Stimulated activated CD4-positive, alpha-beta T cell treated with anti-CD3 and anti-CD28 coated beads, Interleukin-2, amount 100 ng/mL, for 4 hours (primary cell): ENCODE measurements around the gene FAM98C.
"Not testable (repeated sequence)": the region's sequence is repeated elsewhere in the genome, so short reads cannot be mapped to it uniquely, and the experiment has no call there.

ENCODE experiments used
- DNase-seq: peaks from one replicate; pipeline ENCODE4 v3.0.0-alpha.2; 2020; ENCODE audit warnings: low read depth

FAM98C gene

DNA sequence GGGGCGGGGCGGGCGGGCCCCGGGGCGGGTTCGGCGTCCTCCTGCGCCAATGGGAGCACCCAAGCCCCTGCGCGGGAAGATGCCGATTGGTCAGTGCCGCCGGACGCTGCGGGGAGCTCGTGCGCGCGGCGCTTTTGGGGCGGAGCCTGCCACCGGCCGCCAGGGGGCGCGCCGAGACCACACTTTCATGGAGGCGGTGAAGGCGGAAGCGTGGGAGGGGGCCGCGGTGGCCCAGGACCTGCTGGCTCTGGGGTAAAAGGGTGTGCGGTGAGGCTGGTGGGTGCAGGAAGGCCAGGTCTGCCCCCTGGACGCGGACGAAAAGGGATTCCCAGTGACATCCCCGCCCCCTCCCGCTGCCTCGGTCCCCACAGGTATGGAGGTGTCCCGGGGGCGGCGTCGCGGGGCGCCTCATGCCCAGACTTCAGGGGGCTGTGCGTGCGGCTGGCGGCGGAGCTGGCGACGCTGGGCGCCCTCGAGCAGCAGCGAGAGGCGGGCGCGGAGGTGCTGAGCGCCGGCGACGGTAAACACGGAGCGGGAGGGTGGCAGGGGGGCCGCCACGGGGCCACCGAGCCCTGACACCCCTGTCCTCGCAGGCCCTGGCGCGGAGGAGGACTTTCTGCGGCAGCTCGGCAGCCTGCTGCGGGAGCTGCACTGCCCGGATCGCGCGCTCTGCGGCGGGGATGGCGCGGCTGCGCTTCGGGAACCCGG, at the start of gene FAM98C:
Gene FAM98C (plus strand): TSS at position 127 of the 708 bp plus-strand sequence. CDS start 61 bp downstream, at position 188.
- peak; percentile 96 for DNase-seq

DNA sequence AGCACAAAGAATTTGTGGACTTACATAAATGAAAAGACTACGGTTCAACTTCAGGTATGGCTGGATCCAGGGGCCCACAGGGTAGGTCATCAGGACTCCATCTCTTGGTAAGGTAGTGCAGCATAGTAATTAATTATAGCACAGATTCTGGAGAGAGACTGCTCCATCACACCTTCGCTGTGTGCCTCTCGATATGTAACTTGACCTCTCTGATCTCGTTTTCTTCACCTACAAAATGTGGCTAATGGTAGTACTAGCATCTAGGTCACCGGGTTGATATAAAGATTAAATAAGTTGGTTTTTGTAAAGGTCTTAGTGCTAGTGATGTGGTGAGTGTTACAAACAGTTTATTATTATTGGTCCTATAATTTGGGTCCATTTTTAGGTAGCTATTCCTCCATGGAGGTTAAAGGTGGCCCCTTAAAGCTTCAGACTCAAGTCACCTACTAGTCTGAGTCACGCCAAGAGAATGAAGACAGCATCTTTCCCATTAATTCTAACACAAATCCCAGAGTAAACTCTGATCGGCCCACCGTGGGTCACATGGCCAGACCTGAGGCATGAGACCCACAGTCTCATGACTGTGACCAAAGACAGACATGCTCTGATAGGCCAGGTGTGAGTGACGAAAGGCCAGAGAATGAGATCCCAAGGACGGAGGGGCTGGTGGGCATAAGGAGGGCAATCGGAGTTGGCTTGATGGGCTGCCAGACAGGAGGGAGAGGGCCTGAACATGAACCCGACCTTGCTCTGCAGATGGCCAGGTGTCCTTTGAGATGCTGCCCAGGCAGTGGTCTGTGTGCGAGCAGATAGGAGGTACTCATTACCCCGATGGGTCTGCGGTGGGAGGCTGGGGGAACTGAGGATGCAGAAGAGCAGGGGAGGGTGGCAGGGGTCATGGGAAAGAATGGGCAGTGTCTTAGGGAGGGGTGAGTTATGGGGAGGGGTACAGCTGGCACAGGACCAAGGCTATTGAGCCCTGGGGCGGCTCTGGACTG, 46.9 kb upstream of the FAM98C start:
- DNase-seq, result no peak

DNA sequence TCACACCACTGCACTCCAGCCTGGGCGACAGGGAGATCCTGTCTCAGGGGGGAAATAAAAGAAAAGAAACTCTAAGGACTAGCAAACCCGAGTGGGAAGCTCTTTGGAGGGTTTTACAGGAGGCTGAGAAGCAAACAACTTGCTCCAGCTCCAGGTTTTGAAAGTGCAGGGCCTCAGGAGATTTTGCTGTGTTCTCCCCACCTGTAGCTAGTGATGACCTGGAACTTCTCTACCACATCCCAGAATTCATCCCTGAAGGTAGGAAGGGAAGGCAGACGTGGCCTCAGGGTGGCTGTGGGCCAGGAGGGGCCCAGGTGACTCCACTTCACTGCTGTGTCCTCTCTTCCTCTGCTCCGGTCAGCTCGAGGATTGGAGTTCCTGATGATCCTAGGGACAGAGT, 44.8 kb upstream of the FAM98C start:
- DNase-seq, result no peak

DNA sequence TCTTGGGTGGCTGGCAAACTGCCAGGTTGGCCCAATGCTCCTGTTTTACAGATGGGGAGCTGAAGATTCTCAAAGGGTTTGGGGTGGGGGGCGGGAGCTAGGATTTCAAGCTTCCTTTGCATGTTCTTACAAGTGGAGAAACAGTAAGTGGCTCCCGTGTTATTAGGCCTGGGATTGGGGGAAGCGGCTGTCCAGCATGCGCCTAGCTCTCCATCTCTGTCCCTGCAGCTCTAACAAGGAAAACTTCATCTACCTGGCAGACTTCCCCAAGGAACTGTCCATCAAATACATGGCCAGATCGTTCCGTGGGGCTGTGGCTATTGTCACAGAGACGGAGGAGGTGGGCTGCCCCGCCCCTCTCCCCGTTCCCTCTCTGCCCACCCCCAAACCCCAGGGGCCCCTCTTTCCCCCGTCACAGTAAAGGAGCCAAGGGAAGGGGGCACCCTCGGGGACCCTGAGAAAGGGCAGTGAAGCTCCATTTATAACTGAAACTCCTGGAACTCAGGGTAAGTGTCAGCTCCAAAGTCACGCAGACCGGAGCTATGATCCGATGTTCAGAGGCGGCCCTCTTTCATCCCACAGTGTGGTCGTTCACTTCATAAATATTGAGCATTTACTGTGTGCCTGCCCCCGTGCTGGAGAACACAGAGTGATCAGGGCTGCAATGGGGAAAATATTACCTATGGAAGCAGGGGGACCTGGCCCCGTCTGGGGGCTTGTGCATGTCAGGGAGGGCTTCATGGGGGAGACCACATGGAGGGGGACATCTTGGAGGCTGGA, 43.5 kb upstream of the FAM98C start:
- DNase-seq, result no peak

DNA sequence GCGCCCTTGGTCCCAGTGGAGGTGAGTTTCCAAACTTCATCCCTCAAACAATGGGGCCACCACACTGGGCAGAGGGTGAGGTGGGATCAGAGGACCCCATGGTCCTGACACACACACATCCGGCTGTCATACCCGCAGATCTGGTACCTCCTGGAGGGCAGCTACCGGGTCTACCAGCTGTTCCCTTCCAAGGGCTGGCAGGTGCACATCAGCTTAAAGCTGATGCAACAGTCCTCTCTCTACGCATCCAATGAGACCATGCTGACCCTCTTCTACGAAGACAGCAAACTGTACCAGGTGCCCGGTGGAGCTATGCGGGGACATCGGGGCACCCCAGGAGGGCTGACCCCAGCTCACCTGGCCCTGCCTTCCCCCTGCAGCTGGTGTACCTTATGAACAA, 42.5 kb upstream of the FAM98C start:
- DNase-seq, result no peak

DNA sequence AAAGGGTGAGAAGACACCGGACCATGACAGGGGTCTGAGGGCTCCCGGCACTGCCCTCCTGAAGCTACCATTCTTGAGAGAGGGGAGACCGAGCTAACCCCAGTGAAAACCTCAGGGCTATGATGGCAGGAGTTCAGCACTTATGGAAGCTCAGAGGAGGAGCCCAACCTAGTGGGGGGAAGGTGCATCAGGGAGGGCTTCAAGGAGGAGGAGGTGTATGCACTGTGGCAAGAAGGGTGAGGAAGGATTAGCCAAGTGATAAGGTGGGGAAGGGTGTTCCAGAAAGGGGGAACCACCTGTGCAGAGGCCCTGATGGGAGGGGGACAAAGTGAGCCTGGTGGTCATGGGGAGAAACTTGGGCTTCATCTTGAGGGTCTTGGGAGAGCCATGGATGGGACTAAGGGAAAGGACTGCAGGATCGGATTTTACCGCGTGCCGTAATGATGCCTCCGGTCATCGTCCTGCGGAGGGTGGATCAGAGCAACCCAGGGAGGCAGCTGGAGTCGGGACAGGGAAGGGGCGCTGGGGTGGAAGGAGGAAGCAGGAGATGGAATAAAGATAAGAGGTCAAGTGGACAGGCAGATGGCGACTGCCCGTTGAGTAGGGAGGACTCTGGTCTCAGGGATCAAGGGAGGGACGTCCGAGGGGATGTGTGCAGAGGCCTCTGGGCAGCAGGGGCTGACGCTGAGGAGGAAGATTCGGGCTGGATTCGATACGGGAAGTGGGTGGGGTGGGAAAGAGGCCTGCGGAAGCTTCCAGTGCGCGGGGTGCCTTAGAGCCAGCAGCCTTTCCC, 41.9 kb upstream of the FAM98C start:
- no peak for DNase-seq

DNA sequence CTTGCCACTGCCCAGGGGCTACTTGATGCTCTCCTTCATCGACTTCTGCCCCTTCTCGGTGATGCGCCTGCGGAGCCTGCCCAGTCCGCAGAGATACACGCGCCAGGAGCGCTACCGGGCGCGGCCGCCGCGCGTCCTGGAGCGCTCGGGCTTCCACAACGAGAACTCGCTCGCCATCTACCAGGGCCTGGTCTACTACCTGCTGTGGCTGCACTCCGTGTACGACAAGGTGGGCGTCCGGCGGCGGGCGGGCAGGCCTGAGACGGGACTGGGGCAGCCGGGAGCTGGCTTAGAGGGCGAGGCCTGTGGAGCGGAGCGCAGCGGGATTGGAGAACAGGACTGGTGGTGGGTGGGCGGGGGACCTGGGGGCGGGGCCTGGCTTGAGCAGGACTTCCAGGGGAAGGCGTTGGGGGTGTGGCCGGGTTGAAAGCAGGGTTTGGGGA, 41.2 kb upstream of the FAM98C start:
- DNase-seq, result peak; percentile 31

DNA sequence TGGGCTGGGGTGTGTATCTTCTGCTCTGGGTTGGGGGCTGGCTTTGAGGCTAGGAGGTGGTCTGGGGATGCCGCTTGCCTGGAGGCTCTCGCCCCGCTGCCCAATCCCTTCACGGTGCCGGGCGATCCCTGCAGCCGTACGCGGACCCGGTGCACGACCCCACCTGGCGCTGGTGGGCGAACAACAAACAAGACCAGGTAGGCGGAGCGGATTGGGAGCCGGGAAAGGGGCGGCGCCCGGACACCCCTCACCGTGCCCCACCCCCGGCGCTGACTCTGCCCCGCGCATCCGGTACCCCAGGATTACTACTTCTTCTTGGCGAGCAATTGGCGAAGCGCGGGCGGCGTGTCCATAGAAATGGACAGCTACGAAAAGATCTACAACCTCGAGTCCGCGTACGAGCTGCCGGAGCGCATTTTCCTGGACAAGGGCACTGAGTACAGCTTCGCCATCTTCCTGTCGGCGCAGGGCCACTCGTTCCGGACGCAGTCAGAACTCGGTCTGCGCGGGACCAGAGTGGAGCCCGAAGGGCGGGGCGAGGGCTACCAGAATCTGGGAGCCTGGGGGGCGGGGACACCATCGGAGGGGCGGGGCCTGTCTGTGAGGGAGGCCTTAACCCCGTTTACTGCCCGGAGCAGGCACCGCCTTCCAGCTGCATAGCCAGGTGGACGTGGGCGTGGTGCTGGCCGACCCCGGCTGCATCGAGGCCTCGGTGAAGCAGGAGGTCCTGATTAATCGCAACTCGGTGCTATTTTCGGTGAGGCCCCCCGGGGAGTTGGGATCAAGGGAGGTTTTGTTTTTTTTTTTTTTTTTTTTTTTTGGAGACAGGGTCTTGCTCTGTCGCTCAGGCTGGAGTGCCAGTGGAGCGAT, 40.6 kb upstream of the FAM98C start:
- DNase-seq, result peak; percentile 36

DNA sequence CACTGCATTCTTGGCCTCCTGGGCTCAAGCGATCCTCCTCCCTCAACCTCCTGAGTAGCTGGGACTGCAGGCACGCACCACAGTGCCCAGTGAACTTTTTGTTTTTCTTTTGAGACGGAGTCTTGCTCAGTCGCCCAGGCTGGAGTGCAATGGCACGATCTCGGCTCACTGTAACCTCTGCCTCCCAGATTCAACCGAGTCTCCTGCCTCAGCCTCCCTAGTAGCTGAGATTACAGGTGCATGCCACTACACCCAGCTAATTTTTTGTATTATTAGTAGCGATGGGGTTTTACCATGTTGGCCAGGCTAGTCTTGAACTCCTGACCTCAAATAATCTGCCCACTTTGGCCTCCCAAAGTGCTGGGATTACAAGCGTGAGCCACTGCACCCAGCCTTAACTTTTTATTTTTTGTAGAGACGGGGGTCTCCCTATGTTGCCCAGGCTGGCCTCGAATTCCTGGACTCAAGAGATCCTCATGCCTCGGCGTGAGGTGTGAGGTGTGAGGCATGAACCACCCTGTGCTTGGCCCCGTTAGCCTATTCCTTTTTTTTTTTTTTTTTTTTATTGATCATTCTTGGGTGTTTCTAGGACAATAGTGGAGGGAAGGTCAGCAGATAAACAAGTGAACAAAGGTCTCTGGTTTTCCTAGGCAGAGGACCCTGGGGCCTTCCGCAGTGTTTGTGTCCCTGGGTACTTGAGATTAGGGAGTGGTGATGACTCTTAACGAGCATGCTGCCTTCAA, 39.8 kb upstream of the FAM98C start:
- not testable (repeated sequence) for DNase-seq

DNA sequence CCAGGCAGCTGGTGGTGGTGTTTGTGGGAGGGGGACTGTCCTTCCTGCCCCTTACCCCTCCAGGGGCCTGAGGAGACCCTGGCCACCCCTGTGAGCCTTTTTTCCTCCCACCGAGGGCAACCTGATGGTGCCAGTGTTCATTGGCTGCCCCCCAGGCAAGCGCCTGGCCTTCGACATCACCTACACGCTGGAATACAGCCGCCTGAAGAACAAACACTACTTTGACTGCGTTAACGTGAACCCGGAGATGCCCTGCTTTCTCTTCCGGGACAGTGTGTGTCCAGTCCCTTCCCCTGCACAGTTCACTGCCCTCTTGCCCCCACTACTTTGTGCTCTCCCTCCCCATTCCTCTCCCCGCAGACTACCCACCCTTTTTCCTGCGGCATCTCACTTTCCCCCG, 35.9 kb upstream of the FAM98C start:
- DNase-seq, result no peak

DNA sequence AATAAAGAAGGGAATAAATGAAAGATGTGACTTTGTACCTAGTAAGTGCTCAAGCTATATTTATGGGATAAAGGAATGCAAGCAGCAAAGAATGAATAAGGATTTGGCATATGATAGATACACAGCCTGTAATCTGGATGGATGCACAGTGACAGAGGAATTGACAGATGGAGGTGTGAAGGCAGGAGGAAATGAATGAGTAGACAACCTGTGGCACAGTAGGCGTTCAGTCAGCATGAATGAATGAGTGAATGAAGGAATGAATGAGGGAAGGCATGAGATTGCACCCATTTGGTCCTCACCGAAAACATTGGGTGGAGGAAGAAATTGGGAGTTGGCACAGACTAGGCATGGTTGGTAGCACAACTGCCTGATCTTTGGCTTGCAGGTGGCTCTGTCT, 33.3 kb upstream of the FAM98C start:
- no peak for DNase-seq

DNA sequence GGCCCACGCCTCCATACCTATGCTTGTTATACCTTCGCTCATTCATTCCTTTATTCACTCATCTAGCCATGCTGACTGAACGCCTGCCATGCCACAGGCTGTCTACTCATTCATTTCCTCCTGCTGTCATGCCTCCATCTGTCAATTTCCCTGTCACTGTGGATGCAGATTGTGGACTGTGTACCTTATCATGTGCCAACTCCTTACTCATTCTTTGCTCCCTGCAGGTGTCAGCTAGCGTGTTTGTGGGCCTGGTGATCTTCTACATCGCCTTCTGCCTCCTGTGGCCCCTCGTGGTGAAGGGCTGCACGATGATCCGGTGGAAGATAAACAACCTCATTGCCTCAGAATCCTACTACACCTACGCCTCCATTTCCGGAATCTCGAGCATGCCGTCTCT, 32.6 kb upstream of the FAM98C start:
- DNase-seq, result no peak

DNA sequence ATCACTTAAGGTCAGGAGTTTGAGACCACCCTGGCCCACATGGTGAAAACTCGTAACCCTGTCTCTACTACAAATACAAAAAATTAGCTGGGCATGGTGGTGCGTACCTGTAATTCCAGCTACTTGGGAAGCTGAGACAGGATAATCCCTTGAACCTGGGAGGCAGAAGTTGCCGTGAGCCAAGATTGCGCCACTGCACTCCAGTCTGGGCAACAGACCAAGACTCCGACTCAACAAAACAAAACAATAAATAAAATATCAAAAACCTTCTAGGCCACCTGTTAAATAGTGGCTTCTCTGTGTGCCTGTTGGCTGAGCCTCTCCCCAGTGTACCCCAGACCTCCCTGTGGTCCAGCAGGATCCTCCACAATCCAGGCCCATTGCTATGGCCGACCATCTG, 31.8 kb upstream of the FAM98C start:
- DNase-seq, result no peak

DNA sequence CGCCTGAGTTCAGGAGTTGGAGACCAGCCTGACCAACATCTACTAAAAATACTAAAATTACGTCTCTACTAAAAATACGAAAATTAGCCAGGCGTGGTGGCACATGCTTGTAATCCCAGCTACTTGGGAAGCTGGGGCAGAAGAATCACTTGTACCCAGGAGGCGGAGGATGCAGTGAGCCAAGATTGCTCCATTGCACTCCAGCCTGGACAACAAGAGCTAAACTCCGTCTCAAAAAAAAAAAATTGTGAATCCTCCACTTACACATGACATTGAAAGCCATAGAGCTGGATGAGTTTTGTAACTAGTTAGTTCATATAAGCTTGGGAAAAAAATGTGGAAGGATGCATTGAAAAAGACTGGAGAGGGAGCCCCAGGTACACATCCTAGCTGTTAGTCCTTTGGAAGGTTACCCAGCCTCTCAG, 29.0 kb upstream of the FAM98C start:
- DNase-seq, result no peak

DNA sequence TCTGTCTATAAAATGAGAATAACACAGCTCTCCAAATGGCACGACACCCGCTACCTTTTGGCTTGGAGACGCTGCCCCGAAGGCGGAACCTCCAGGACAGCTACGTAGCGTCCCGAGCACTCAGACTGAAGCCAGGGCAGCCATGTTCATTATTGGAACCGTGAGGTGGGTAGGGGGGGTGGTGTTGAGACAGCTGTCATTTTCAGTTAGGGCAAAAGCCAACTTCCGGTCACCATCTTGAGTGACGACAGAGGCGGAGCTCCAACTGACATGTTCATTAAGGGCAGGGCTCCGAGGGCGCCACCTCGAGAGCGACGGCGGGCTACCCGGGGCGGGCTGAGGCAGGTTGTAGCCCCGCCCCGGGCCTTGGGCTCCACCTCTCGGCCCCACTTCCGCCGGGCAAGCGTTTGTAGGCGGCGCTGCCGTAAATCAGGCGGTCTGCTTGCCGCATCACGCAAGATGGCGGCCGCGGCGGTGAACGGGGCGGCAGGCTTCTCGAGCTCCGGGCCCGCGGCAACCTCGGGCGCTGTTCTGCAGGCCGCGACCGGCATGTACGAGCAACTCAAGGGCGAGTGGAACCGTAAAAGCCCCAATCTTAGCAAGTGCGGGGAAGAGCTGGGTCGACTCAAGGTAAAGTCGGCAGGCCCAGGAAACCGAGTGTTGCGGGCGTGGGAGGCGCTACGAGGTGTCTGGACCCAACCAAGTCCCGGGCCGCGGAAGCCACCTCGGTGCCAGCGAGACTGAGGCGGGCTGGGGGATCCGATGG, 28.4 kb upstream of the FAM98C start, which contains the start of gene PSMD8:
Gene PSMD8 (plus strand): TSS at position 240 of the 766 bp plus-strand sequence. CDS start 31 bp downstream, at position 271.
- peak; percentile 97 for DNase-seq

DNA sequence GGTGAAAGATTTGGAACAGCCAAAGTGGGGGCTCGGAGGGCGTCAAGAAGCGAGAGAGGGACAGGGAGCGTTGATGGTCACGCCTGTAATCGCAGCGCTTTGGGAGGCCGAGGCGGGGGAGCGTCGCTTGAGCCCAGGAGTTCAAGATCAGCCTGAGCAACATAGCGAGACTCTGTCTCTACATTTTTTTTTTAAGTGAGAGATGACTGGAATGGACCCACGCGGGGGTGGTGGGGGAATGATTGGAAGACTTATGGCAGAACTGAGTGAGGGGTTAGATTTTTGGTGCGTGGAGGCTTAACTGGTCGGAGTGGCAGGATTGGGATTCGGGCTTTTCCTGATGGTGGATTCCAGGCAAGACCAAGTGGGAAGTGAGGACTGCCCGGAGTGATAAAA, 27.8 kb upstream of the FAM98C start:
- DNase-seq, result no peak

DNA sequence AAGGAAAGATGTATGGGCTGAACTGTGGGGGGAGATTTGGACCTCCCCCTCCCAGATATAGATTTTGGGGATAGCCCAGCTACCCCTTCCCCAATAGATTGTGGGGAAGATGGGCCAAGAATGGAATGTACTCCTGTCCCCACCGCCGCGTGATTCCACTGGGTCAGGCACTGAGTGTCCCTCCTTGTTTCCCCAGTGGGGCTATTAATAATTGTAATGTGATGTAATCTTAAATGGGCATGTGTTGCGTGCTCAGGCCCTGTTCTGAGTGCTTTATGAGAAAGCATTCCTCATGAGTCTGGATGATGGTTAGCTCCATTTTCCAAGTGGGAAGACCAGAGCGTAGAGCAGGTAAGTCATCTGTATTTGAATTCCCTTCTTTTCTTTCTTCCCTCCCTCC, 27.1 kb upstream of the FAM98C start:
- DNase-seq, result no peak

DNA sequence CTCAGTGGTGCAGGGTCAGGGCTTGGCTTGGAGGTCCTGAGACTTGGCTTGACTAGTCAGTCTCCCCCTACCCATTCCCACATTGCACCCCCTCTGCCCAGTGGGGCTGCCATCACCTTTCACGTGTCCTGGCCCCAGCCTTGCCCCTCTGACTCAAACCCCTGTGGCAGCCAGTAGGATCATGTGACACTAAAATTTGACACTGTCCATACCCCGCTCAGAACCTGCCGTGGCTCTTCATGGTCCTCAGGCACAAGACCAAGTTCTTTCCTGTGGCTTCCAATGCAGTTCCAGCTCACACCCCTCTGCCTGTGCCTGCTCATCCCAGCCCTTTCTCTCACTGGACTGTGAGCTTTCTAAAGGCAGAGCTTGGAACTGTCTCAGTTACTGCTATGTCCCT, 26.3 kb upstream of the FAM98C start:
- no peak for DNase-seq

DNA sequence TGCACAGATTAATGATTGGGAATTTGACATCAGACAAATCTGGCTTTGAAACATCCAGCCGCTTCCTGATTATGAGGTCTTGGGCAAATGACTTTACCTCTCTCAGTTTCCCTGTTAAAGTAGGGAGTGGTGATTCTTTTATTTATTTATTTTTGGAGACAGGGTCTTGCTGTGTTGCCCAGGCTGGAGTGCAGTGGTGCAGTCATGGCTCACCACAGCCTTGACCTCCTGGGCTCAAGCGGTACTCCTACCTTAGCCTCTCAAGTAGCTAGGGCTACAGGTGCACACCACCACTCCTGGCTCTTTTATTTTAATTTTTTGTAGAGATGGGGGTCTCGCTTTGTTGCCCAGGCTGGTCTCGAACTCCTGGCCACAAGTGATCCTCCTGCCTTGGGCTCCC, 25.8 kb upstream of the FAM98C start:
- DNase-seq, result no peak
